Retinal pigment epithelial cell (primary cell): ENCODE data around the gene PACSIN2.
"Not testable (repeated sequence)": the region's sequence is repeated elsewhere in the genome, so short reads cannot be mapped to it uniquely, and the experiment has no call there.

Source experiments
- DNase-seq: peaks from one replicate; pipeline ENCODE4 v3.0.0-alpha.2; 2010; ENCODE audit warnings: low read depth
- H3K4me3 ChIP-seq: 2 replicates; pipeline ENCODE4 v1.5.1; 2011; ENCODE audit warnings: mild to moderate bottlenecking, low read length, control low read depth, moderate library complexity
- CTCF ChIP-seq: conservative IDR thresholded peaks from 2 replicates; pipeline ENCODE4 v1.5.1; 2011; ENCODE audit warnings: low read depth, low read length, control low read depth, inconsistent platforms

PACSIN2 gene

GRCh38 chr22:42972649-42973535 lies 42.1 kb downstream of the PACSIN2 start:
- no peak for TF ChIP-seq CTCF
- no peak for DNase-seq
- H3K4me3 ChIP-seq = no peak overlapping the region

- not testable (repeated sequence) for DNase-seq, H3K4me3 ChIP-seq
Measured at GRCh38 chr22:42971473-42971860, 43.5 kb downstream of the PACSIN2 start.

GRCh38 chr22:42970029-42970428 lies 44.9 kb downstream of the PACSIN2 start:
- no peak overlapping the region for H3K4me3 ChIP-seq
- no peak for TF ChIP-seq CTCF
- no peak for DNase-seq

- DNase-seq = no peak
- TF ChIP-seq CTCF = no peak
Measured at GRCh38 chr22:42969348-42969975, 45.5 kb downstream of the PACSIN2 start.

GRCh38 chr22:42967933-42968332 lies 47.0 kb downstream of the PACSIN2 start:
- TF ChIP-seq CTCF = no peak
- no peak for DNase-seq
- H3K4me3 ChIP-seq = no peak overlapping the region

More at GRCh38 chr22:42969348-42969975, 45.5 kb downstream of the PACSIN2 start:
- no peak overlapping the region for H3K4me3 ChIP-seq

GRCh38 chr22:42967005-42967404 lies 47.9 kb downstream of the PACSIN2 start:
- no peak overlapping the region for H3K4me3 ChIP-seq
- TF ChIP-seq CTCF = no peak
- no peak for DNase-seq

- H3K4me3 ChIP-seq = no peak overlapping the region
- DNase-seq = no peak
- TF ChIP-seq CTCF = no peak
Measured at GRCh38 chr22:42966497-42966896, 48.5 kb downstream of the PACSIN2 start.
